VCaP (cell line): Measurements from ENCODE around the gene SLC25A12.
"Not testable (repeated sequence)": the region's sequence is repeated elsewhere in the genome, so short reads cannot be mapped to it uniquely, and the experiment has no call there.

Source experiments
- H3K27ac ChIP-seq: fragments of 450-650 bp; 2 replicates; pipeline ENCODE4 v1.5.1; 2017
- TF ChIP-seq, protein P1 (sequence below): fragments of 450-650 bp; conservative IDR thresholded peaks from 2 replicates; pipeline ENCODE4 v1.5.1; 2017; ENCODE audit warnings: mild to moderate bottlenecking, moderate library complexity

Gene SLC25A12

DNA sequence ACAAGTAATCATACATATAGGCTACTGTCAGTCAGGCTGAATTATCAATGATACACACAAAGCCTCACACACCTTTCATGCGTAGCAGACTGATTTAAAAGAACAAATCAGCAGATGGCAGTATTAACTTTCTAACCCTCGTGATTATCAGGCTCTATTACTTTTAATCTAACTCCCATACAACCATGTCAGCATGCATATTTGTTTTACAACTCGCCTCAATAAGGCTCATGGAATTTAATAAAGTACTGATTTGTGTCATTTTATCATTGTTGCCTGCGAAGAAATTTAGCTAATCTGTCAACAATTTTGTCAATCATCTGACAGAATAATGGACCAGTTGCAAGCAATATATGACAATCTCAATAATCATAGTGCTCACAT is 82.8 kb downstream of the SLC25A12 start:
- TF ChIP-seq, protein P1, sequence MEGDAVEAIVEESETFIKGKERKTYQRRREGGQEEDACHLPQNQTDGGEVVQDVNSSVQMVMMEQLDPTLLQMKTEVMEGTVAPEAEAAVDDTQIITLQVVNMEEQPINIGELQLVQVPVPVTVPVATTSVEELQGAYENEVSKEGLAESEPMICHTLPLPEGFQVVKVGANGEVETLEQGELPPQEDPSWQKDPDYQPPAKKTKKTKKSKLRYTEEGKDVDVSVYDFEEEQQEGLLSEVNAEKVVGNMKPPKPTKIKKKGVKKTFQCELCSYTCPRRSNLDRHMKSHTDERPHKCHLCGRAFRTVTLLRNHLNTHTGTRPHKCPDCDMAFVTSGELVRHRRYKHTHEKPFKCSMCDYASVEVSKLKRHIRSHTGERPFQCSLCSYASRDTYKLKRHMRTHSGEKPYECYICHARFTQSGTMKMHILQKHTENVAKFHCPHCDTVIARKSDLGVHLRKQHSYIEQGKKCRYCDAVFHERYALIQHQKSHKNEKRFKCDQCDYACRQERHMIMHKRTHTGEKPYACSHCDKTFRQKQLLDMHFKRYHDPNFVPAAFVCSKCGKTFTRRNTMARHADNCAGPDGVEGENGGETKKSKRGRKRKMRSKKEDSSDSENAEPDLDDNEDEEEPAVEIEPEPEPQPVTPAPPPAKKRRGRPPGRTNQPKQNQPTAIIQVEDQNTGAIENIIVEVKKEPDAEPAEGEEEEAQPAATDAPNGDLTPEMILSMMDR, result peak; percentile 71

DNA sequence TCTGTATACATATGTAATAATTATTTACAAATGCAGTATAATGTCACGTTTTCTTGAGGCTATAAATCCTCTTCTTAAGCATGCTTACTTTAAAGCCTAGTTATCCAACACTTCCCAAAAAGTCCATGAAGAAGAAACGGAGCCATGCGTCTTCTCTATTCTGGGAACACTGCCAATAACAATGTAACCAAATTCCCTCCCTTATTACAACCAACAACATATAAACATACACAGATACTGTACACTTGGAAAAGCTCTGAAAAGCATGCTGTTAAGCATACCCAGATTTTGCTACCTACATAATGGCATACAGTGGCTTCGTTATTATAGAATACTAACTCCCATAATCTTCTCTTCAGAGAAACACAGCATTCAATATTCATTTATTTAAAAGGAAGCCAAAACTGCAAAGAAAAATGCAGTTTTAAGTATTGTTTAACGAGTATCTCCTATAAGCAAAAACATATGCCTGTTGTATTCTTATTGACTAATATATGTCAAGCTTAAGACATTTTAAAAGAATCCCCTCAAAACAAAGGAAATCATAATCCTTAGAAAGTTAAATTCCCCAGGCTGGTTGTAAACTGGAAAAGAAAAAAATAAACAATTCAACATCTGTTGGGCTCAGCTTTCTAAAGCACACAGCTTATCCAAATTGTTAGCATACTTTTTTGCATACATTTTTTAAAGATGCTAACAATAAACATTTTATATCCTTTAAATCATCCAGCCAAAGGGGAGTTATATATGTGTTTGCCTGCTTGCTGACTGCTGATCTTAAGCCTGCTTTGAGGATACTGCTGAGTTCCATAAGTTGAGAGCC is 83.4 kb downstream of the SLC25A12 start:
- no peak overlapping the region for H3K27ac ChIP-seq
- TF ChIP-seq, protein P1, result no peak

More for the DNA sequence above, 82.8 kb downstream of the SLC25A12 start:
- peak overlapping the region; percentile 62 for H3K27ac ChIP-seq

- H3K27ac ChIP-seq, result not testable (repeated sequence)
Measured at GRCh38 chr2:171808885-171809284, 85.2 kb downstream of the SLC25A12 start.

DNA sequence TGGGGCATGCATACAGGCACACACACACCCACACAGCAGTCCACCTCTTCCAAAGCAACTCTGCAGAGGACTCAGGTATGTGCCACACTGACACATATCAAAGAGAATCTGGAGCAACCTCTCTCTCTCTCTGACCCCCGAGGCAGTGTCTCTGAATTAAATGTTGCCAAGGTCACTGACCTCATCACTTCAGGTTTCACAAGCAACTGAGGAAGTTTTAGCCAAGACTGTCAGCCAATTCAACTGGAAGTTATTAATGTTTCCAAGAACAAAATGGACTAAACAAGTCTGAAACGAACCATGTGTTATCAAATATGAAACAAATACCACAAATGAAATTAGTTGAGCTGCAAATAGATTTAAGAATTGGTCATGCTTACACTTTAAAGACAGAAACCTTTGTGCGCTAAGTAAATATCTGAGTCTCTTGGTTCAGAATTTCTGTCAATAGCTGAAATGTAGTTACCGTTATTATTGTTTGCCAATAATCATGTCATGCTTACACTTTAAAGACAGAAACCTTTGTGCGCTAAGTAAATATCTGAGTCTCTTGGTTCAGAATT is 86.1 kb downstream of the SLC25A12 start:
- TF ChIP-seq, protein P1, result no peak
- H3K27ac ChIP-seq, result no peak overlapping the region

DNA sequence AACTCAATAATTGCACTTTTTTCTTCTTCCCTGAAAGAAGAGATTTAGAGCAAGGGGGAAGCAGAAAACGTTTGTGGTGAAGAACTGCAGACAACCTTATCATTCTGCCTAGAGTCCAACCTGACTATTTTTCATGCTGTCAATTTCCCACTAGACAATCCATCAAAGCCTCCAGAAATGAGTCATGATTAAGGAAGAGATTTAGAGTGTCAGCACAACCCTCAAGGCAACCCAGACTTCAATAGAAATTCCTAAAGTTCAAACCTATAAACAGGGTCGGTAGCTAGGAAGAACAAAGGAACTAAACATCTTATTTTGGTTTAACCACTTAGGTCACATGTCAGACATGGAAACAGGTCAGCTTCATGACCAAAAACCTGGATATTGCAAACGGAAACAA is 86.9 kb downstream of the SLC25A12 start:
- TF ChIP-seq, protein P1, result no peak
- no peak overlapping the region for H3K27ac ChIP-seq

DNA sequence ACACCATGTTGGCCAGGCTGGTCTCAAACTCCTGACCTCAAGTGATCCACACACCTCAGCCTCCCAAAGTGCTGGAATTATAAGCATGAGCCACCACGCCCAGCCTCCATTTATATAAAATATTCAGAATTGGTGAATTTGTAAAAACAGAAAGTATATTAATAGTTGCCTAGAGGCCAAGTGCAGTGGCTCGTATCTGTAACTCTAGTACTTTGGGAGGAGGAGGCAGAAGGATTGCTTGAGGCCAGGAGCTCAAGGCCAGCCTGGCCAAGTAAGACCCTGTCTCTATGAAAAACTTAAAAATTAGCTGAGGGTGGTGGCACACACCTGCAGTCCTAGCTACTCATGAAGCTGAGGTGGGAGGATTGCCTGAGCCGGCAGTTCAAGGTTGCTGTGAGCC is 89.6 kb downstream of the SLC25A12 start:
- TF ChIP-seq, protein P1, result no peak
- H3K27ac ChIP-seq, result no peak overlapping the region

- H3K27ac ChIP-seq, result no peak overlapping the region
- TF ChIP-seq, protein P1, result no peak
Measured at GRCh38 chr2:171803757-171804156, 90.3 kb downstream of the SLC25A12 start.

GRCh38 chr2:171800639-171801038 is 93.4 kb downstream of the SLC25A12 start:
- TF ChIP-seq, protein P1, result no peak
- no peak overlapping the region for H3K27ac ChIP-seq
